ENCODE results near the gene GFOD2. TPM values are rescaled to one million over a fixed set of nuclear protein-coding genes. Genes with fewer than 3 reads are reported as not detected.

Gene GFOD2
- total and polyA plus RNA-seq, 2 donors (not counting 3 experiments of a cell fraction or from before 2014, with no cell fraction given) = 38.1 to 47.5 TPM

- Histone ChIP-seq H3K79me2 (ENCODE audit: control insufficient read depth, insufficient read depth, low read length) (peaks cover 74% of the 10 kb centered on the region), H3K9me3 (replicated peaks; ENCODE audit: control insufficient read depth, insufficient read depth, low read length) (no peaks in the 10 kb centered on the region), H3K4me3 (replicated peaks in 1 of 3; ENCODE audit: insufficient read depth in 1 of 3, low read depth in 1 of 3, low read length in 3 of 3) (no peak overlapping the region), H3K27me3 (ENCODE audit: control insufficient read depth in 2 of 2, insufficient read depth in 2 of 2, low read length in 2 of 2) (no peaks in the 10 kb centered on the region), H3K4me1 (ENCODE audit: control insufficient read depth, extremely low read depth, insufficient read depth, low read length) (no peaks in the 10 kb centered on the region), H3K4me2 (ENCODE audit: insufficient read depth, low read length) (no peak overlapping the region), H3K36me3 (ENCODE audit: control insufficient read depth in 2 of 2, extremely low read depth in 1 of 2, insufficient read depth in 2 of 2, low read length in 2 of 2) (peaks cover 0 to 7% of the 10 kb centered on the region in 2 experiments), H3K9ac (replicated peaks; ENCODE audit: extremely low read depth, insufficient read depth, low read length) (no peak overlapping the region), H3K9me1 (replicated peaks; ENCODE audit: control insufficient read depth, extremely low read depth, insufficient read depth, low read length) (no peaks in the 10 kb centered on the region), H2AFZ (ENCODE audit: low read depth, low read length) (no peak overlapping the region), H4K20me1 (replicated peaks; ENCODE audit: control insufficient read depth, extremely low read depth, insufficient read depth, low read length) (peaks cover 2% of the 10 kb centered on the region), H3K27ac (ENCODE audit: insufficient read depth, low read depth, low read length) (no peak overlapping the region)
- ChIA-PET CTCF (no interaction called here), POLR2A (interaction anchor here (0.6 kb wide), 1 partner anchor 162 kb away, joined by 4 read pairs; no protein-coding TSS in a partner anchor)
- TF ChIP-seq POLR2A (IDR thresholded peaks at IDR 0.05; ENCODE audit: low read depth, low read length) = no peak
- no peak for TF ChIP-seq POLR2AphosphoS5 (IDR thresholded peaks at IDR 0.05; ENCODE audit: insufficient read depth, low read depth, low read length)
- dilution Hi-C loops (cut with MboI; ENCODE audit: extremely low pct_ligation_motif_present, low sequenced_read_pairs) = no loop called here
- DNase-seq (ENCODE audit: low read depth, low spot score) (no peak), FAIRE-seq (no peak)
- intact Hi-C loops (cut with micrococcal nuclease) = no loop called here
- no TSS peak for BruUV-seq (replicated peaks)
Observed at GRCh38 chr16:67702130-67702529, 17.0 kb downstream of the GFOD2 start.

GRCh38 chr16:67701420-67701819 lies 17.7 kb downstream of the GFOD2 start:
- Histone ChIP-seq H3K4me2 (ENCODE audit: insufficient read depth, low read length) (no peak overlapping the region), H3K4me1 (ENCODE audit: control insufficient read depth, extremely low read depth, insufficient read depth, low read length) (no peaks in the 10 kb centered on the region), H3K9me3 (replicated peaks; ENCODE audit: control insufficient read depth, insufficient read depth, low read length) (no peaks in the 10 kb centered on the region), H3K27me3 (ENCODE audit: control insufficient read depth in 2 of 2, insufficient read depth in 2 of 2, low read length in 2 of 2) (no peaks in the 10 kb centered on the region), H3K9me1 (replicated peaks; ENCODE audit: control insufficient read depth, extremely low read depth, insufficient read depth, low read length) (no peaks in the 10 kb centered on the region), H3K27ac (ENCODE audit: insufficient read depth, low read depth, low read length) (no peak overlapping the region), H2AFZ (ENCODE audit: low read depth, low read length) (no peak overlapping the region), H3K79me2 (ENCODE audit: control insufficient read depth, insufficient read depth, low read length) (peaks cover 74% of the 10 kb centered on the region), H3K4me3 (replicated peaks in 1 of 3; ENCODE audit: insufficient read depth in 1 of 3, low read depth in 1 of 3, low read length in 3 of 3) (no peak overlapping the region), H4K20me1 (replicated peaks; ENCODE audit: control insufficient read depth, extremely low read depth, insufficient read depth, low read length) (peaks cover 2% of the 10 kb centered on the region), H3K36me3 (ENCODE audit: control insufficient read depth in 2 of 2, extremely low read depth in 1 of 2, insufficient read depth in 2 of 2, low read length in 2 of 2) (peaks cover 0 to 7% of the 10 kb centered on the region in 2 experiments), H3K9ac (replicated peaks; ENCODE audit: extremely low read depth, insufficient read depth, low read length) (no peak overlapping the region)
- FAIRE-seq (no peak), DNase-seq (ENCODE audit: low read depth, low spot score) (no peak)
- dilution Hi-C loops (cut with MboI; ENCODE audit: extremely low pct_ligation_motif_present, low sequenced_read_pairs) (no loop called here), intact Hi-C loops (cut with micrococcal nuclease) (no loop called here)
- ChIA-PET POLR2A (no interaction called here), CTCF (no interaction called here)
- no TSS peak for BruUV-seq (replicated peaks)
- no peak for TF ChIP-seq MAX (IDR thresholded peaks at IDR 0.05; ENCODE audit: insufficient read depth, insufficient read length)
- no peak for TF ChIP-seq CTCF (IDR thresholded peaks at IDR 0.05; ENCODE audit: extremely low read depth in 1 of 2, insufficient read depth in 1 of 2, low read depth in 1 of 2, low read length in 2 of 2)
